ENCODE data around the gene C16orf96.

DNA sequence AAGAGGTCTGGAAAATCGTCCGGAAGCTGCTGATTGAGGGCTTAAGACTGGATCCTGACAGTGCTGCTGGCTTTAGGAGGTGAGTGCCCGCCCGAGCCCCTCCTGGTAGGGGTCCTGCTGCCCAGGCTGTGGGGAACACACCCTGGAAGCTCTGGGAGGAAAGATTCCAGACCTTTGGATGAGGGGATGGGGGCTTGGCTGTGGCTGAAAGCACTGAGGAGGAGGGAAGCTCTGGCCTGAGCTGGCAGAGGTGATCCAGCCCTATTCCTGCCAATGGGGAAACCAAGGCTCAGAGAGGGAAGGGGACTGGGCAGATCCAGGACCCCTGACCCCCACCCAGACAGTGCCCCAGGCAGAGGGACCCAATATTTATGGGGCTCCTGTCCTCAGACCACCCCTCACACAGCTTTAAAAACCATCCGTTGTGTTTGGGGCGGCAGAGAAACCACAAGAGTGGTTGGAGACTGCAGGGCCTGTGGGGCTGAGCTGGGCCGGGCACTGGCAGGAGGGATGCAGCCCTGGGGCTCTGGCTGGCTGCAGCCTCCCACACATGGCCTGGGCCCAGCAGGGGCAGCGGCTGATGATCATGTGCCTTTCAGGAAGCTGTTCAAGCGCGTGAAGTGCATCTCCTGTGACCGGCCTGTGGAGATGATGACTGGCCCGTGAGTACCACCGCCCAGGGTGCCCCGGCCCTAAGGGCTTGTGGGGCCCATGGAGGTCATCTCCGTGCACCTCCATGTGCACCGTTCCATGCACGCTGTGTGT lies 35.7 kb downstream of the C16orf96 start:
- TF ChIP-seq CTCF (IDR thresholded peaks at IDR 0.05) (no peak), POLR2AphosphoS5 (IDR thresholded peaks at IDR 0.05; ENCODE audit: low read depth, low read length) (no peak)
- TF ChIP-seq, protein P1, sequence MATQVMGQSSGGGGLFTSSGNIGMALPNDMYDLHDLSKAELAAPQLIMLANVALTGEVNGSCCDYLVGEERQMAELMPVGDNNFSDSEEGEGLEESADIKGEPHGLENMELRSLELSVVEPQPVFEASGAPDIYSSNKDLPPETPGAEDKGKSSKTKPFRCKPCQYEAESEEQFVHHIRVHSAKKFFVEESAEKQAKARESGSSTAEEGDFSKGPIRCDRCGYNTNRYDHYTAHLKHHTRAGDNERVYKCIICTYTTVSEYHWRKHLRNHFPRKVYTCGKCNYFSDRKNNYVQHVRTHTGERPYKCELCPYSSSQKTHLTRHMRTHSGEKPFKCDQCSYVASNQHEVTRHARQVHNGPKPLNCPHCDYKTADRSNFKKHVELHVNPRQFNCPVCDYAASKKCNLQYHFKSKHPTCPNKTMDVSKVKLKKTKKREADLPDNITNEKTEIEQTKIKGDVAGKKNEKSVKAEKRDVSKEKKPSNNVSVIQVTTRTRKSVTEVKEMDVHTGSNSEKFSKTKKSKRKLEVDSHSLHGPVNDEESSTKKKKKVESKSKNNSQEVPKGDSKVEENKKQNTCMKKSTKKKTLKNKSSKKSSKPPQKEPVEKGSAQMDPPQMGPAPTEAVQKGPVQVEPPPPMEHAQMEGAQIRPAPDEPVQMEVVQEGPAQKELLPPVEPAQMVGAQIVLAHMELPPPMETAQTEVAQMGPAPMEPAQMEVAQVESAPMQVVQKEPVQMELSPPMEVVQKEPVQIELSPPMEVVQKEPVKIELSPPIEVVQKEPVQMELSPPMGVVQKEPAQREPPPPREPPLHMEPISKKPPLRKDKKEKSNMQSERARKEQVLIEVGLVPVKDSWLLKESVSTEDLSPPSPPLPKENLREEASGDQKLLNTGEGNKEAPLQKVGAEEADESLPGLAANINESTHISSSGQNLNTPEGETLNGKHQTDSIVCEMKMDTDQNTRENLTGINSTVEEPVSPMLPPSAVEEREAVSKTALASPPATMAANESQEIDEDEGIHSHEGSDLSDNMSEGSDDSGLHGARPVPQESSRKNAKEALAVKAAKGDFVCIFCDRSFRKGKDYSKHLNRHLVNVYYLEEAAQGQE (IDR thresholded peaks at IDR 0.05; ENCODE audit: insufficient read depth in 1 of 2, low read depth in 2 of 2, low read length in 1 of 2), result no peak

Data from Panc1 (cell line).